SK-N-DZ (cell line): ENCODE data around the gene MPC1.
"Not testable (repeated sequence)": the region's sequence is repeated elsewhere in the genome, so short reads cannot be mapped to it uniquely, and the experiment has no call there.

Experiments
- DNase-seq: peaks from one replicate; pipeline ENCODE4 v3.0.0-alpha.2; 2015; ENCODE audit warnings: low spot score

The MPC1 gene

GRCh38 chr6:166381381-166381732 lies 1.4 kb downstream of the MPC1 start:
- DNase-seq, result no peak

- no peak for DNase-seq
Observed at GRCh38 chr6:166379800-166380199, 2.9 kb downstream of the MPC1 start.

GRCh38 chr6:166379103-166379586 lies 3.6 kb downstream of the MPC1 start:
- no peak for DNase-seq

GRCh38 chr6:166377721-166378120 lies 5.0 kb downstream of the MPC1 start:
- DNase-seq, result no peak

GRCh38 chr6:166375013-166375412 lies 7.7 kb downstream of the MPC1 start:
- DNase-seq, result no peak

- DNase-seq, result no peak
Observed at GRCh38 chr6:166370489-166370888, 12.3 kb downstream of the MPC1 start.

- no peak for DNase-seq
Observed at GRCh38 chr6:166369782-166370181, 13.0 kb downstream of the MPC1 start.

GRCh38 chr6:166366921-166367320 lies 15.8 kb downstream of the MPC1 start:
- DNase-seq, result no peak

GRCh38 chr6:166365806-166366205 lies 16.9 kb downstream of the MPC1 start:
- no peak for DNase-seq

GRCh38 chr6:166365221-166365620 lies 17.5 kb downstream of the MPC1 start:
- no peak for DNase-seq

GRCh38 chr6:166364456-166364855 lies 18.3 kb downstream of the MPC1 start:
- DNase-seq, result no peak

GRCh38 chr6:166362427-166362826 lies 20.3 kb downstream of the MPC1 start:
- not testable (repeated sequence) for DNase-seq

GRCh38 chr6:166361077-166361429 lies 21.7 kb downstream of the MPC1 start:
- DNase-seq, result no peak

GRCh38 chr6:166360243-166361076 lies 22.3 kb downstream of the MPC1 start:
- DNase-seq, result peak; percentile 14

- DNase-seq, result no peak
Observed at GRCh38 chr6:166355552-166355951, 27.2 kb downstream of the MPC1 start.

- DNase-seq, result no peak
Observed at GRCh38 chr6:166354965-166355364, 27.8 kb downstream of the MPC1 start.

- DNase-seq, result no peak
Observed at GRCh38 chr6:166354143-166354542, 28.6 kb downstream of the MPC1 start.

GRCh38 chr6:166353507-166353906 lies 29.2 kb downstream of the MPC1 start:
- no peak for DNase-seq

- DNase-seq, result no peak
Observed at GRCh38 chr6:166352923-166353322, 29.8 kb downstream of the MPC1 start.

GRCh38 chr6:166351715-166352285 lies 30.9 kb downstream of the MPC1 start:
- no peak for DNase-seq

- DNase-seq, result no peak
Observed at GRCh38 chr6:166348305-166348949, 34.3 kb downstream of the MPC1 start.

GRCh38 chr6:166346965-166347364 lies 35.8 kb downstream of the MPC1 start:
- no peak for DNase-seq

- DNase-seq, result no peak
Observed at GRCh38 chr6:166346449-166346848, 36.3 kb downstream of the MPC1 start.
